Endothelial cell of umbilical vein (primary cell): ENCODE measurements around the gene ARHGEF7. TPM values are rescaled to one million over a fixed set of nuclear protein-coding genes. Genes with fewer than 3 reads are reported as not detected.

ENCODE experiments used
- BruUV-seq: library from RNA; stranded (reverse); fragments of 400-500 nt; replicated peaks from 2 replicates; lab custom pipeline; 2021; lab: Mats Ljungman, UMichigan
- CTCF ChIA-PET: fragments of 300-600, 350-600 bp; sonication (Branson Sonifier 250); formaldehyde crosslinking; loops from one replicate; lab custom pipeline; 2021; ENCODE audit warnings: antibody characterized with exemption, inconsistent platforms; lab: Charles Lee
- POLR2A ChIA-PET: fragments of 300-600, 350-600 bp; sonication (Branson Sonifier 250); formaldehyde crosslinking; loops from one replicate; lab custom pipeline; 2021; ENCODE audit warnings: antibody characterized with exemption, inconsistent platforms; lab: Charles Lee
- DNase-seq: peaks from one replicate; pipeline ENCODE4 v3.0.0-alpha.2; 2011; ENCODE audit warnings: low read depth, low spot score
- FAIRE-seq: peaks from 2 replicates; lab custom pipeline; 2011; peaks lifted over from hg19 to GRCh38; lab: Jason Lieb, UNC
- H2AFZ ChIP-seq: 2 replicates; pipeline ENCODE4 v1.6.0; 2012; ENCODE audit warnings: low read depth, low read length, control low read depth, inconsistent platforms
- H3K27ac ChIP-seq: 2 replicates; pipeline ENCODE4 v1.5.1; 2011; ENCODE audit warnings: low read depth, mild to moderate bottlenecking, control low read depth, low read length, moderate library complexity; ENCODE audit not compliant: insufficient read depth
- H3K27me3 ChIP-seq, 2 experiments: 2 replicates each; pipeline versions ENCODE4 v1.6.0 to v1.6.1; 2011; ENCODE audit warnings: low read length in 2 of 2, mixed read lengths in 1 of 2; ENCODE audit not compliant: control insufficient read depth in 2 of 2, insufficient read depth in 2 of 2
- H3K36me3 ChIP-seq, 2 experiments: 2 replicates in 1 of 2; 3 replicates in 1 of 2; pipeline ENCODE4 v1.5.1; 2011; ENCODE audit warnings: low read length in 2 of 2, mild to moderate bottlenecking in 1 of 2, moderate library complexity in 1 of 2; ENCODE audit not compliant: control insufficient read depth in 2 of 2, insufficient read depth in 2 of 2; ENCODE audit errors: extremely low read depth in 1 of 2
- H3K4me1 ChIP-seq: 3 replicates; pipeline ENCODE4 v1.5.1; 2011; ENCODE audit warnings: mild to moderate bottlenecking, low read length; ENCODE audit not compliant: control insufficient read depth, insufficient read depth; ENCODE audit errors: extremely low read depth
- H3K4me2 ChIP-seq: 2 replicates; pipeline ENCODE4 v1.6.1; 2011; ENCODE audit warnings: low read length, control low read depth, mixed read lengths; ENCODE audit not compliant: insufficient read depth
- H3K4me3 ChIP-seq, 3 experiments: fragments of 200-600 bp in 1 of 3; sonication (generic), shearing (Covaris generic) in 1 of 3; replicated peaks in 1 of 3; 2 replicates each; pipeline ENCODE4 v1.5.1; 2011 to 2016; ENCODE audit warnings: control low read depth in 3 of 3, low read length in 3 of 3, mild to moderate bottlenecking in 2 of 3, inconsistent platforms in 1 of 3, low read depth in 1 of 3, moderate library complexity in 1 of 3; ENCODE audit not compliant: insufficient read depth in 1 of 3
- H3K79me2 ChIP-seq: 2 replicates; pipeline ENCODE4 v1.6.0; 2012; ENCODE audit warnings: low read length, inconsistent platforms; ENCODE audit not compliant: control insufficient read depth, insufficient read depth
- H3K9ac ChIP-seq: replicated peaks from 2 replicates; pipeline ENCODE3; 2011; ENCODE audit warnings: low read length, control low read depth; ENCODE audit not compliant: insufficient read depth; ENCODE audit errors: extremely low read depth
- H3K9me1 ChIP-seq: replicated peaks from 3 replicates; pipeline ENCODE4 v1.6.0; 2011; ENCODE audit warnings: mild to moderate bottlenecking, low read length; ENCODE audit not compliant: control insufficient read depth, insufficient read depth; ENCODE audit errors: extremely low read depth
- H3K9me3 ChIP-seq: replicated peaks from 2 replicates; pipeline ENCODE4 v1.5.1; 2012; ENCODE audit warnings: low read length, inconsistent platforms; ENCODE audit not compliant: control insufficient read depth, insufficient read depth
- H4K20me1 ChIP-seq: replicated peaks from 2 replicates; pipeline ENCODE3; 2011; ENCODE audit warnings: mild to moderate bottlenecking, low read length; ENCODE audit not compliant: control insufficient read depth, insufficient read depth; ENCODE audit errors: extremely low read depth
- EZH2 ChIP-seq: IDR thresholded peaks from 2 replicates; pipeline ENCODE4 v1.6.1; 2012; ENCODE audit warnings: borderline replicate concordance, low read depth, mild to moderate bottlenecking, moderate library complexity, low read length, inconsistent platforms; ENCODE audit not compliant: severe bottlenecking
- FOS ChIP-seq: IDR thresholded peaks from 2 replicates; pipeline ENCODE4 v1.6.1; 2011; ENCODE audit warnings: mild to moderate bottlenecking, low read length, moderate library complexity, borderline replicate concordance; ENCODE audit not compliant: insufficient read depth
- GATA2 ChIP-seq: IDR thresholded peaks from 2 replicates; pipeline ENCODE4 v1.7.0; 2011; ENCODE audit warnings: low read depth, mild to moderate bottlenecking, moderate library complexity, mixed read lengths, low read length; ENCODE audit not compliant: insufficient read length, insufficient read depth
- JUN ChIP-seq: IDR thresholded peaks from 2 replicates; pipeline ENCODE4 v1.6.1; 2011; ENCODE audit warnings: borderline replicate concordance, low read depth; ENCODE audit not compliant: insufficient read length, insufficient read depth
- MYC ChIP-seq: IDR thresholded peaks from one replicate; pipeline ENCODE4 v1.6.1; 2011; ENCODE audit warnings: mild to moderate bottlenecking, low read depth, low read length
- POLR2A ChIP-seq: IDR thresholded peaks from 2 replicates; pipeline ENCODE4 v1.6.1; 2012; ENCODE audit warnings: low read depth, mild to moderate bottlenecking, control low read depth, low read length
- POLR2AphosphoS5 ChIP-seq: IDR thresholded peaks from 2 replicates; pipeline ENCODE4 v1.6.1; 2012; ENCODE audit warnings: low read depth, mild to moderate bottlenecking, control low read depth, low read length, moderate library complexity; ENCODE audit not compliant: insufficient read depth
- dilution Hi-C: fragments of 300-500 bp; cut with MboI; formaldehyde crosslinking; loops from one replicate; pipeline ENCODE4 v1.15.0; 2019; ENCODE audit warnings: low sequenced_read_pairs; ENCODE audit not compliant: extremely low pct_ligation_motif_present
- intact Hi-C: fragments of 100-400 bp; cut with micrococcal nuclease; formaldehyde crosslinking; loops from one replicate; pipeline ENCODE4 v1.10.0; 2022
- polyA plus RNA-seq, 4 experiments: library from polyadenylated mRNA; depleted of rRNA in 3 of 4; stranded (reverse) in 3 of 4; unstranded in 1 of 4; fragments of >200 nt; gene quantifications; 2 replicates each; pipeline versions ENCODE4 v1.2.1 to v1.2.3, GENCODE V29; 2011 to 2012; ENCODE audit warnings: missing spikeins in 1 of 4
- total RNA-seq: library from RNA; stranded (reverse); gene quantifications from 2 replicates; pipeline ENCODE4 v1.2.3, GENCODE V29; 2021
- TF ChIP-seq, protein P1 (sequence below), 2 donors: IDR thresholded peaks; 1 replicate in 1 of 2; 2 replicates in 1 of 2; pipeline ENCODE4 v1.5.1; 2011; ENCODE audit warnings: low read length in 2 of 2, mild to moderate bottlenecking in 2 of 2, moderate library complexity in 2 of 2, control low read depth in 1 of 2, inconsistent platforms in 1 of 2, low read depth in 1 of 2; ENCODE audit not compliant: insufficient read depth in 1 of 2; ENCODE audit errors: extremely low read depth in 1 of 2
- TF ChIP-seq, protein P2 (sequence below): IDR thresholded peaks from 2 replicates; pipeline ENCODE4 v1.6.1; 2011; ENCODE audit not compliant: insufficient read depth, insufficient read length

ARHGEF7 gene
- total and polyA plus RNA-seq, 2 donors (not counting 3 experiments of a cell fraction or from before 2014, with no cell fraction given), result 94.9 to 155 TPM

DNA sequence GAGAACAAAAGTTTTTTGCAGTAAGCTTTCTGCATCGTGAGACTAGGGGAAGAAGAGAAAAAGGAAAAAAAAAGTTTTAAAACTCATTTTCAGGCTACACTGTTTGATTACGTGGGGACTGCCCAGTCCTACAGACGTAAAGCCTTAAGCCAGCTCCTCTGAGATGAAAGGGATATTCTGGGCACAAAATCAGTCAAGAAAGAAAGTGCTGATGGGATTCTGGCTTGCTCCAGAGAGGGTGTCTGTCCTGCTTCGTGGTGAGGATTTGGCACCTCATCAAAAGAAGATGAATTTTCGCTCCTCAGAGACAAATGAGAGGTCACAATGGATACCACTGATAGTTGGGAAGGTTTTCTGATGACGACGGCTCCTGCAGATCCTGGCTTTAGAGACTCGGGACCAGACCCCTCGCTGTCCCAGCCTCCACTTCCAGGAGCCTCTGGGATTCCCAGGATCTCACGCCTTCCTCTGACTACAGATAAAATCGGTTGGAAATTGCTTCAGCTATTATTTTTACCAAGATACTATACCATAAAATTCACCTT lies 215.0 kb downstream of the ARHGEF7 start:
- Histone ChIP-seq H3K27me3 (no peaks in the 10 kb centered on the region), H4K20me1 (no peaks in the 10 kb centered on the region), H3K9me3 (no peaks in the 10 kb centered on the region), H3K36me3 (no peaks in the 10 kb centered on the region), H3K79me2 (no peaks in the 10 kb centered on the region), H2AFZ (no peak overlapping the region), H3K4me3 (no peak overlapping the region), H3K4me1 (no peaks in the 10 kb centered on the region), H3K27ac (no peak overlapping the region), H3K9ac (no peak overlapping the region), H3K4me2 (no peak overlapping the region), H3K9me1 (no peaks in the 10 kb centered on the region)
- no TSS peak for BruUV-seq
- dilution Hi-C loops (no loop called here), intact Hi-C loops (no loop called here)
- FAIRE-seq (no peak), DNase-seq (no peak)
- CTCF ChIA-PET, result no interaction called here
- POLR2A ChIA-PET, result no interaction called here
- TF ChIP-seq, protein P1, sequence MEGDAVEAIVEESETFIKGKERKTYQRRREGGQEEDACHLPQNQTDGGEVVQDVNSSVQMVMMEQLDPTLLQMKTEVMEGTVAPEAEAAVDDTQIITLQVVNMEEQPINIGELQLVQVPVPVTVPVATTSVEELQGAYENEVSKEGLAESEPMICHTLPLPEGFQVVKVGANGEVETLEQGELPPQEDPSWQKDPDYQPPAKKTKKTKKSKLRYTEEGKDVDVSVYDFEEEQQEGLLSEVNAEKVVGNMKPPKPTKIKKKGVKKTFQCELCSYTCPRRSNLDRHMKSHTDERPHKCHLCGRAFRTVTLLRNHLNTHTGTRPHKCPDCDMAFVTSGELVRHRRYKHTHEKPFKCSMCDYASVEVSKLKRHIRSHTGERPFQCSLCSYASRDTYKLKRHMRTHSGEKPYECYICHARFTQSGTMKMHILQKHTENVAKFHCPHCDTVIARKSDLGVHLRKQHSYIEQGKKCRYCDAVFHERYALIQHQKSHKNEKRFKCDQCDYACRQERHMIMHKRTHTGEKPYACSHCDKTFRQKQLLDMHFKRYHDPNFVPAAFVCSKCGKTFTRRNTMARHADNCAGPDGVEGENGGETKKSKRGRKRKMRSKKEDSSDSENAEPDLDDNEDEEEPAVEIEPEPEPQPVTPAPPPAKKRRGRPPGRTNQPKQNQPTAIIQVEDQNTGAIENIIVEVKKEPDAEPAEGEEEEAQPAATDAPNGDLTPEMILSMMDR (IDR thresholded peaks at IDR 0.05; ENCODE audit: extremely low read depth in 1 of 2, insufficient read depth in 1 of 2, low read depth in 1 of 2, low read length in 2 of 2), result no peak
- TF ChIP-seq JUN (no peak), POLR2A (no peak), GATA2 (no peak), MYC (no peak), FOS (no peak), POLR2AphosphoS5 (no peak), EZH2 (no peak)
- TF ChIP-seq, protein P2, sequence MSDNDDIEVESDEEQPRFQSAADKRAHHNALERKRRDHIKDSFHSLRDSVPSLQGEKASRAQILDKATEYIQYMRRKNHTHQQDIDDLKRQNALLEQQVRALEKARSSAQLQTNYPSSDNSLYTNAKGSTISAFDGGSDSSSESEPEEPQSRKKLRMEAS, result no peak
